GM21786 (cell line): ENCODE data around the gene CFAP46.
"Not testable (repeated sequence)": the region's sequence is repeated elsewhere in the genome, so short reads cannot be mapped to it uniquely, and the experiment has no call there.

Source experiments
- ATAC-seq: cut with Tn5 transposase; IDR thresholded peaks from one replicate; pipeline ENCODE4 v1.9.1; 2021; ENCODE audit not compliant: unreplicated experiment

Gene CFAP46

DNA sequence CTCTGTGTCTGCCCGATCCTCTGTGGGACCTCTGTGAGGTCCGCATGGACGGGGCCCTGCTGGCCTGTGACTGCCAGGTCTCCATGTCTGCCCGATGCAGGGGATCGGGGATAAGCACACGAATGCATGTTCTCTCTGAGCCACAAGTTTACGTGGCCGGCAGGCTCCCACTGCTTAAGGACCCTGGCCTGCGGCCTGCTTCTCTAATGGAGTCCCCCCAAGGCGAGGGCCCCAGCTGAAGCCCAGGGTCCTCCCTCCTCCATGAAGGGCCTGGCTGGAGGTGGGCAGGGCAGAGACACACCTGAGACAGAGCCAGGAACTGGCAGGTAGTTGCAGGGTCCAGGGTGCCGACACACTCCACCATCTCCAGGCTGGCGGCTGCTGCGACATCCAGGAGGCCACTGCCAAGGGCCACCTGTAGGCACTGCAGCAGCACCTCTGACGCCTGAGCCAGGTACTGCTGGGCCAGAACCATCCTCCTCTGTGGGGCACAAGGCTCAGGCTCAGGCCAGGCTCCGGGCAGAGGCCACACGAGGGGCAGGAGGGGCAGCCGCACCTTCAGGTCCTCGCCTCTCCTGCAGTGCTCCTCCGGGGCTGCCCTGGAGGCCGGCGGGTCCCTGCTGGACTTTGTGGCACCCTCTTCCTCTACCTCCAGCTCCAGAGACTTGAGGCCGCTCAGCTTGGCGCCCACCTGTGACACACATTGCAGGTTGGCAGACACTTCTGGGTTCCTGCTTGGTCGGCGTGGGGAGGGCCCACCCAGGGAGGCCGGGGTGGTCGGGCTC is 95.5 kb downstream of the CFAP46 start:
- no peak for ATAC-seq

- no peak for ATAC-seq
Observed at GRCh38 chr10:132845780-132846595, 96.4 kb downstream of the CFAP46 start.

DNA sequence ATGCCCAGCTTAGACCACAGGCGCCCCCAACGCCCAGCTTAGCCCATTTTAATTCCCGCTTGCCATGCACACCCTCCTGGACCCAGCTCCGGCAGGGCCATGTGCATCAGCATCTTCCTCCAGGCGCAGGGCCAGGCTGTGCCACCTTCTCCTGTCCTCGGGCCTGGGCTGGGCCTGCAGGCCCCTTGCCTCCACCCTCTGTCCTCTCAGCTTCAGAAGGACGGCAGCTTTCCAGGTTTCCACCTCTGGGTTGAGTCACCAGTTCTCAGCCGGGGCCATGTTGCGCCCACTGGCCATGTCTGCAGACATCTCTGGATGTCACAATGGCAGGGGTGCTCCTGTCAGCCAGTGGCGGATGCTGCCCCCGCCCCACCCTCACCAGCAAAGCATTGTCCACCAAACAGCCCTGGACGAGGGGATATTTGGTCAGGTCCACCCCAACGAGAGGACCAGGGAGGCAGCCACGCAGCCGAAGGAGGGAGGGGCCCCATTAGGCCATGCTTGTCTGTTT is 97.3 kb downstream of the CFAP46 start:
- no peak for ATAC-seq

DNA sequence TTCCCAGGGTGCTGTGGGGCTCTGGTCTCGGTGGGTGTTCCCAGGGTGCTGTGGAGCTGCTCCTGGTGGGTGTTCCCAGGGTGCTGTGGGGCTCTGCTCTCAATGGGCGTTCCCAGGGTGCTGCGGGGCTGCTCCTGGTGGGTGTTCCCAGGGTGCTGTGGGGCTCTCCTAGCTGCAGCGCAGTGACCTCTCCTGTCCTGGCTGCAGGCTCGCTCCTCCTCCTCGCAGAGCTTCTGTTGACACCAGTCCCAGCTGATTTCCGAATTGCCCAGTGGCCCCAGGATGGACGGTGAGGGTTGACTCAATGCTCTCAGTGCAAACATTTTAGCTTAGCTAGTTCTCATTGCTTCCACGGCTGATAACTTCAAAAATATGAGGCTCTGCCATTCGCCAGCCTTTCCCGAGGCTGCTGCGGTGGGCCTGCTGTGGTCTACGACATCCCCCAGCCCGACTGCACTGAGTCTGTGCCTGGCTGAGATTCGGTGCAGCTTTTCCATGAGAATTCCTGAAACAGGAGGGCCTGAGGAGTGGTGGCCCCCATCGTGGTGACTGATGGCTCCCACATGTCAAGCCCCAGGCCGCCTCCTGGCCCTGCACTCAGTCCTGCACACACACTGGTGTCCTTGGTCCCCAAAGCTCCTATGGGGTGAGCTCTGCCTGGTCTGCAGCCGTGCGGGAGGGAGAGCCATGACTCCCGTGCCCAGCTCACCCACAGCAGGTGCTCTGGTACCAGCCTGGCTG is 98.1 kb downstream of the CFAP46 start:
- ATAC-seq: no peak

DNA sequence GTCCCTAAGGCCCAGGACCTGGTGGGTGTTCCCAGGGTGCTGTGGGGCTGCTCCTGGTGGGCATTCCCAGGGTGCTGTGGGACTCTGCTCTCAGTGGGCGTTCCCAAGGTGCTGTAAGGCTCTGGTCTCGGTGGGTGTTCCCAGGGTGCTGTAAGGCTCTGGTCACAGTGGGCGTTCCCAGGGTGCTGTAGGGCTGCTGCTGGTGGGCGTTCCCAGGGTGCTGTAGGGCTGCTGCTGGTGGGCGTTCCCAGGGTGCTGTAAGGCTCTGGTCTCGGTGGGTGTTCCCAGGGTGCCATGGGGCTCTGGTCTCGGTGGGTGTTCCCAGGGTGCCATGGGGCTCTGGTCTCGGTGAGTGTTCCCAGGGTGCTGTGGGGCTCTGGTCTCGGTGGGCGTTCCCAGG is 99.1 kb downstream of the CFAP46 start:
- ATAC-seq: not testable (repeated sequence)

GRCh38 chr10:132842397-132842796 is 100.0 kb downstream of the CFAP46 start:
- no peak for ATAC-seq

DNA sequence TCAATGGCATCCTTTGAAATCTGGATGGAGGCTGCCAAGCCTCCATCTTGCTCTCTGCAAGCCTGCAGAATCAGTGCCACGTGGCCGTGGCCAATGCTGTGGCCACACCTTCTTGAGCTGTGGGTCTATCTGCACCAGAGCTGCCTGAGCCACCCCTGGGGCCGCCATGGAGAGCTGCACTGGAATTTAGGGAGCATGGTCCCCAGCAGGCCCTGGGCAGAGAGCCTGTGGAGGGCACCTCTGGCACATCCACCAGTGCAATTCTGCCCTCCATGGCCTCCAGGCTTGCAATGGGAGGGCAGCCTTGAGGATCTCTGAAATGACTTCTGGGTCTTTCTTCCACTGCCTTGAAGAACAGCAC is 100.8 kb downstream of the CFAP46 start:
- no peak for ATAC-seq

GRCh38 chr10:132840698-132841614 is 101.4 kb downstream of the CFAP46 start:
- ATAC-seq: no peak

- ATAC-seq: no peak
Observed at GRCh38 chr10:132839061-132839460, 103.3 kb downstream of the CFAP46 start.

DNA sequence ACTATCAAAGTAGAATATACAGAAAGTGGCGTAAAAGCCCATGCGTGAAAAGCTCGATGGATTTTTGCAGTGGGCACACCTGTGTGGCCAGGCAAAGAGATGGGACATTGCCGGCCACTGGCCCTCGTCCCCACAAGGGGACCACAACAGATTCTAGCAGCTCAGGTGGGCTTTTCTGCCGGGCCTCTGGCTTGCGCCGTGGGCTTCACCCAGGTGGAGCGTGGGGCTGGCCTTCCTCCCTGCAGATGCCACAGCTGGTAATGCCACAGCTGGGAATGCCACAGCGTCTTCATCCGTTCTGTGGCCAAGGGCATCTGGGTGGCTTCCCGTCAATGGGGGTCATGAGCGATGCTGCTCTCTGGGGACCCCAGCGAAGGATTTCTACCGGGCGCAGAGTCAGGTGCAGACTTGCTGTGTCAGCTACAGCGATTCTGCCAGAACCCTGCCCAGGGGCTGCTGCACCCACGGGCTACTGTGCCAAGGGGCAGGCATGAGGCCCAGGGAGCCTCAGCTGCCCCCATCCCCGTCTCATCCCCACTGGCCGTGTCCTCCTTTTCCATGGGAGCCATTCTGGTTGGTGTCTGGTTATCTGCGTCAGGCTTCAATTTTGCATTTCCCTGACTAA is 103.9 kb downstream of the CFAP46 start:
- ATAC-seq: no peak

DNA sequence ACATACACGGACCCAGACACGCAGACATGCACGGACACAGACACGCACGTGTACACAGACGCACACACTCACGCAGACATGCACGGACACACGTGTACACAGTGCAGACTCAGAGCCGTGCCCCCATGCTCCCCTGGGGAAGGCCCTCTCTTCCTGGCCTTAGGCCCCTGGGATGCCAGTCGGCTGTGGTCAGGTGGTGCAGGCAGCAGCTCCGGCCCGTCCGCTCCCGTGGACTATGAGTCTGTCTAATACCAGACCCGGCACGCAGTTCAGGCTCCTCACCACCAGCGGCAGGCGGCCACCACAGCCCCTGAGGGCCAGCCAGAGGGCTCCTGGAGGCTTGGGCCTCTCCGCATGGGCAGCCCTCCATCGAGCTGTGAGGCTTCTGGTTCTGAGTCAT is 104.5 kb downstream of the CFAP46 start:
- ATAC-seq: no peak

- ATAC-seq: no peak
Observed at GRCh38 chr10:132836832-132837540, 105.4 kb downstream of the CFAP46 start.

- no peak for ATAC-seq
Observed at GRCh38 chr10:132836248-132836831, 106.0 kb downstream of the CFAP46 start.

DNA sequence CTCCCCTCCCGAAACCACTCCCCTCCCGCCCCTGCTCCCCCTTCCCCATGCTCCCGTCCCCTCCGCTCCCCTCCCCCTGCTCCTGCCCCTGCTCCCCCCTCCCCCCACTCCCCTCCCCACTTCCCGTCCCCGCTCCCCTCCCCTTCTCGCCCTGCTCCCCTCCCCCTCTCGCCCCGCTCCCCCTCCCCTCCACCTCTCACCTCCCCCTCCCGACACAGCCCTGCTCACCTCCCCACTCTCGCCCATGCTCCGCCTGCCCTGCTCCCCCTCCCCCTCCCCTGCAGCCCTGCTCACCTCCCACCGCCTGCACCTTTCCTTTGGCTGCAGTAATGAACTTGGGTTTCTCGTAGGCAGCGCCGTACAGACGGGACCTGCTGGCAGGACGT is 106.5 kb downstream of the CFAP46 start:
- no peak for ATAC-seq

GRCh38 chr10:132834891-132835847 is 107.2 kb downstream of the CFAP46 start:
- ATAC-seq: no peak

DNA sequence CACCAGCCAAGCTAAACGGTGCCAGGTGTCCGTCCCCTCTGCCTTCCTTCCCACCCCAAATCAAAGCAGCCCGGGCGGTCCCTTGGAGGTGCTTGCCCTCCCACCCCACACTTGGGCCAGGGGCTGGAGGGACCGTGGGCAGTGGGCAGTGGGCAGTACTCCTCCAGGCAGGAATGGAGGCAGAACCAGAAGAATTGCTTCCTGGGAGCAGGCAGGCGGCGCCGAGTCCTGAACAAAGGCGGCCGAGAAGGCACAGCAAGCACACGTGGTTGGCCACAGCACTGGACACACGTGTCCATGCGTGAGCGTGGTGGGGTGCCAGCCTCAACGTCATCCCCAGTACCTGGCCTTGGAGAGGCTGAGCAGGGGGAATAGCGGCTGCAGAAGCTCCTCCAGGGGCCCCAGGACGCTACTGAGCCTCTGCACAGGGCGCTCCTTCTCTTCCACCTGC is 108.0 kb downstream of the CFAP46 start:
- ATAC-seq: no peak

GRCh38 chr10:132833421-132834111 is 108.8 kb downstream of the CFAP46 start:
- ATAC-seq: no peak
